HG02884 (cell line): Measurements from ENCODE around the gene TMC5.
"Not testable (repeated sequence)": the region's sequence is repeated elsewhere in the genome, so short reads cannot be mapped to it uniquely, and the experiment has no call there.

Experiments
- ATAC-seq: cut with Tn5 transposase; IDR thresholded peaks from one replicate; pipeline ENCODE4 v1.9.1; 2021; ENCODE audit warnings: mild to moderate bottlenecking, moderate library complexity; ENCODE audit not compliant: unreplicated experiment

Gene TMC5

DNA sequence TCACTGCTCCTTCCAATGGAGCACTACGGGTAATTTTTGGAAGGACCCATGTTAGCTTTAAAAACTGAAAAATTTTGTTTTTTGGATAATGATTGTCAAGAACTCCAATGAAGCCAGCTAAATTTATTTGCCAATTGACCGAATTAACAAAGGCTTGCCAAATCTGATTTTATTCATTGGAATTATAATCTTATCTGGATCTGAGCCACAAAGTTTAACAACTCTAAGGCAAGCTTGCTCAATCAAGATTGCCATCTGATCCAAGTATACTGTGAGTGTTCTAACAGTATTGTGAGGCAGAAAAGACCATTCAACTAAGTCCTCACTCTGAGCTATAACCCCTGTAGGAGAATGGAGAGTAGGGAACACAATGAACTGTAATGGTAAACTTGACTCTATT, 20.3 kb upstream of the TMC5 start:
- not testable (repeated sequence) for ATAC-seq

DNA sequence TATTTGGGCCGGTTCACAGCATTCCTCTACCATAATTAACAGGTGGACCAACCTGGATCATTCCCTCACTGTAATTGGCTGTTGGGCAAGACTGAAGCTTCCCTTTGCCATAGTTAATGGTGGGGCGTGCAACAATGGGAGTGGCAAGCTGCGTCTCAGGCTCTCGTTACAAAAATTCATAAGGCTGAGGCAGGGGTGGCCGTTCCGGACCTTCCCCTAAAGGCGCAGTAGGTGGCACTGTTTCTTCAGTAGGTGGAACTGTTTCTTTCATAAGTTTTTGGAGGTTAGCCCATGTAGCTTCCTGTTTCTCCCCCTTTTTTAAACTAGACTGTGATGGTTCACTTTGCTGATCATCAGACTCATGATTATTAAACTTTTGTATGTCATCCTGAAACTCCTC, 17.0 kb upstream of the TMC5 start:
- no peak for ATAC-seq

DNA sequence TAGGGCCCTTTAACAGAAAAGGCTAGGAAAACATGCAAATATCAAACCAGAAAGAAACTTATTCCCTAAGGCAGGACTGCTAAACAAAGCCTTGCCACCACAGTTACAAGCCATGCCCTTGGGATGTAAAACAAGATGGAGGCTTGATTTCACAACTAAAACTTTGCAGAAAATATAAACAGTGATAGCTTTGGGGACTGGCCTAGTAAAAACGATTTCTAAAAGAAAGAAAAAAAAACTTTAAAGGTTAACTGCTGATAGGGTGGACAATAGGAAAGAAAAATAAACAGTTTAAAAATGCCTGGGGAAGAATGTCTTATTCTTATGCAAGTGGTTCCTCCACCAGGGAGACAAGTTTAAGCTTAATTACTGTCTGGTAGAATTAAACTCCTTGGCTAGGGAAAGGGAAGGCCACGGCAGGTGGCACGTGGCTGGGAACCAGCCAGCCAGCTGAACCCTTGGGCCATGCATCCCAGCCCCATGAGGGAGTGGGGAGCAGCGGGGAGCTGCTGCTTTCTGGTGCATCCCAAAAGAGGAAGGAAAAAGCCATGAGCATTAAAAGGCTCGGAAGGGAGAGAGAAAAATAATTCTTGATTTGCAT, 10.7 kb upstream of the TMC5 start:
- ATAC-seq, result no peak

DNA sequence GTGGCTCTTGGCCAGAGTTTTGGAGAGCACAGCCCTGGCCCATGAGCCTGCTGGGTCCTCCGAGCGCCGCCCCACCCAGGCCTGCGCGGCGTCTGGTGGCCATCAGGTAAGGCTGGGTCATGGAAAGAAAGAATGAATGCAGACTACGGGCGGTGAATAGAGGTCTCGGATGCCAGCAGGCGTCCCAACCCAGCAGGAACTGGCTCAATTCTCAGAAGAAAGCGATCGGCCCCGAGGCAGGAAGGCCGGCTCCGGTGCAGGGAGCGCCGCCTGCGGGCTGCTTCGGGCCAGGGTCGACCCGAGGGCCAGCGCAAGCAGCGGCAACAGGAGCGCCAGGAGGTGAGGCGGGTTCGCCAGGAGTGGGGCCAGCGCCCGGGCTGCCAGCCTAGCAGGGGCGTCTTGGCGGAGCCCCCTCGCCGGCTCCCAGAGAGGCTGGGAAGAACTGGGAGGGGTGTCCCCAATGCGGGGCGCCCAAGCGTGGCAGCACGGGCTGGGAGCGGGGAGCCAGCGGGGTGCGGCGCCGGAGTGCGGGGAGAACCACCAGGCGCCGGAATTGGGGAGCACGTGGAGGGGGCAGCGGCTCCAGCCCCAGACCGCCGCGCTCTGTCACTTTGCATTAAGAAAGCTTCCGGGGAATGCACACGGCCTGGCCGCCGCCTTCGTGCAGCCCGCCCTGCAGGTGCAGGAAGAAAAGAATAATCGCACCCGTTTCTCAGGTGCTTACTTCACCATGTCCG, 7.1 kb upstream of the TMC5 start:
- ATAC-seq, result no peak

DNA sequence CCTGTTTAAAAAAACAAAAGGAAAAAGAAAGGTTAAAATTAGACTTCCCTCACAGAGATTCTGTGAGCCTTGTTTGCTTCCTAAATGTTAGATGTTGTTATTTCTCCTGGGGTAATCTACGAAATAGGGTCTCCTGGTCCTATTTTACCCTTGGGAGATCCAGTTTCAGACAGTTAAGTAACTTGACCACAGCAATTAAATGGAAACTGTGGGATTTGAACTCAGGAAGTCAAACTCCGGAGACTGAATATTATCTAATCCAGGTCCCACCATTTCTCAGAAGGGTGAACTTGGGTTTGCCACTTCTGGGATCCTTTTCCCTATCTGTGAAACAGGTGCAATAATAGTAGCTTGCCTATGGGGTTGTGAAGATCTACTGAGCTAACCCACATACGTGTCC, 6.4 kb upstream of the TMC5 start:
- ATAC-seq, result no peak

DNA sequence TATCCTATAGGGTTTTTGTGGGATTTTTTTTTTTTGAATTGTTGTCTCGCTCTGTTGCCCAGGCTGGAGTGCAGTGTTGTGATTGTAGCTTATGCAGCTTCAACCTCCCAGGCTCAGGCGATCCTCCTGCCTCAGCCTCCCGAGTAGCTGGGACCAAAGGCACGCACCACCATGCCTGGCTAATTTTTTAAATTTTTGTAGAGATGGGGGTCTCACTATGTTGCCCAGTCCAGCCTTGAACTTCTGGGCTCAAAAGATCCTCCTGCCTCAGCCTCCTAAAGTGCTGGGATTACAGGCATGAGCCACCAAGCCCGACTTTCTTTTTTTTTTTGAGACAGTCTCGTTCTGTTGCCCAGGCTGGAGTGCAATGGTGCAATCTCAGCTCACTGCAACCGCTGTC, 5.6 kb upstream of the TMC5 start:
- ATAC-seq, result not testable (repeated sequence)

DNA sequence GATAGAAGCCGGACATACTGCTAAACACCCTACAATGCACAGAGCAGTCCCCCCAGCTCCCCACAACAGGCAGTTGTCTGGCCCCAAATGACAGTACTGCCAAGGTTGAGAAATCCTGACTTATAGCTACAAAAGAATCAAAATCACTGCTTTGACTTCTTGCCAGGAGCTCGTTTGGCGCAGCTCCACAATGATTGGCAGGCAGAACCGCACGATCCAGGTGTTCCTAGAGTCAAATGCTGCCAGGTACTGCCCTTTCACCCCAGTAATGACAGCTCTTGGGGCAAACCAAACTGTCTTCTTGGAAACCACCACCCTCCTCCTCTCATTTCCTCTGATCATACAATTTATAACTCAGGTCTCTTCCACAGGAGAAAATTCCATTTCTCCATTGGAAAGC, 2.2 kb upstream of the TMC5 start:
- no peak for ATAC-seq

DNA sequence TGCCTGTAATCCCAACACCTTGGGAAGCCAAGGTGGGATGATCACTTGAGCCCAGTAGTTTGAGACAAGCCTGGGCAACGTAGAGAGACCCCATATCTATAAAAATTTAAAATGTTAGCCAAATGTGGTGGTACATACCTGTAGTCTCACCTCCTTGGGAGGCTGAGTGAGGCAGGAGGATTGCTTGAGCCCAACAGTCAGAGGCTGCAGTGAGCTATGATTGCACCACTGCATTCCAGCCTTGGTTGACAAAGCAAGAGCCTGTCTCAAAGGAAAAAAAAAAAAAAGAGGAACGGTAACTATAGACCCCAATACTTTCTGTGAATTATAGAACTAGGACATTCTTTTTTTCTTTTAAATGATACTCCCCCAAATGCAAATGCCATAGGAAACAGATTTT, 1.8 kb upstream of the TMC5 start:
- no peak for ATAC-seq

DNA sequence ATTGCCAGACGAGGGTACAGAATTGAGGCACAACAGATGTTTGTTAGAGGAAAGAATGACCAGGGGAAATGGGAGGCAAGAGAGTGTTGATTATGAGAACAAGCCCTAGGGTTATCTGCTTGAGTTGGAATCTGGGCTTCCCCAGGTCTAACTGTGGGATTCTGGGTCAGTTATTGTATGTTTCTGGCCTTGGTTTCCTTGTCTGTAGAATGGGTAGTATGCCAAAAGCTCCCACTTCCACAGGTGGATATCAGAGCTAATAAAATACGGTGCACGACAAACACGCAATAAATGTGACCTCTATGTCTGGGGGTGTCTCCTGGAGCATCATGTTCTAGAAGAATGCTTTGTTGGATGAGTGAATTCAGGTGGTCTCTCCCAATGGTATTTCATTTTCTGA, 517 bp downstream of the TMC5 start:
- ATAC-seq, result no peak

DNA sequence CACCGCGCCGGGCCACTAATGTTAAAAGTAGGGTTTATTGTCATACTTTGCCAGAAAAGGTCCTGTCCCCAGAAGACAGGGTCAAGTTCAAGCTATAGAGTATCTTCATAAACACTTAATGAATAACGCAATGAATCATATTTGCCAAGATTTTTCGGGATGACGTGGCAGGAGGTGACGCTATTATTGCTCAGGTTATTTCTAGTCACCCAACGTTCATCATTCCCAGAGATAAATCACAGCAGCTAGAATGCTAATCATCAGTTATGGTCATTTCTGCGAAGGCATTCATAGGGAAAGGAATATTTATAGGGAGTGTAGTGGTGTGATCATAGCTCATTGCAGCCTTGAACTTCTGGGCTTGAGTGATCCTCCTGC, 2.0 kb downstream of the TMC5 start:
- ATAC-seq, result no peak

DNA sequence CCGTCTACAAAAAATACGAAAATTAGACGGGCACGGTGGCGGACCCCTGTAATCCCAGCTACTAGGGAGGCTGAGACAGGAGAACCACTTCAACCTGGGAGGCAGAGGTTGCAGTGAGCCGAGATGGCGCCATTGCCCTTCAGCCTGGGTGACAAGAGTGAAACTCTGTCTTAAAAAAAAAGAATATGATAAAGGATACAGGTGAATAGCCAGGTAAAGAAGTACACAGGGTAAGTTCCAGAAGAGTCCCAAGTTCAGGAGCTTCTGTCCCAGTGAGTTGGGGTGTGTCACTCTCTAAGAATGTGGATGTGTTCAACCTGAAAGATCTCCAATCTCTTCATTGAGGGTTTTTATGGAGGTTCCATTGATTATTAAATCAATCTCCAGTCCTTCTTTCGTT, 6.8 kb downstream of the TMC5 start:
- ATAC-seq, result no peak

DNA sequence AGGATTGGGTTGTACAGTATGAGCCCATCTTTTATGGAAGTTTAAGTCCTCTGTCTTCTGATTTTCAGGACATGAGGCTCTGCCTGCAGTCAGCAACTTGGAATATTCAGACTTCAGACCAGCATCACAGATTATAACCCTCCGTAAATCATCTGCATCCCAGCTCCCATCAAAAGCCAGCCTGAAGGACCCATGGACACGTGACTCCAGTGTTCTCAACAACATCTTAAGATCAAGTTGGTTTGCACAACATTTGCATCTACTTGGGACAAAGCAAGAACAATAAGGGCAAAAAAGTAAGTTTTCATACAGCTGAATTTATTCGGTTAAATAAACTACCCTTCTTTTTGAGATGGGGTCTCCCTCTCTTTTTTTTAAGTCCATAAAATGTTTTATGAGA, 12.7 kb downstream of the TMC5 start:
- no peak for ATAC-seq

DNA sequence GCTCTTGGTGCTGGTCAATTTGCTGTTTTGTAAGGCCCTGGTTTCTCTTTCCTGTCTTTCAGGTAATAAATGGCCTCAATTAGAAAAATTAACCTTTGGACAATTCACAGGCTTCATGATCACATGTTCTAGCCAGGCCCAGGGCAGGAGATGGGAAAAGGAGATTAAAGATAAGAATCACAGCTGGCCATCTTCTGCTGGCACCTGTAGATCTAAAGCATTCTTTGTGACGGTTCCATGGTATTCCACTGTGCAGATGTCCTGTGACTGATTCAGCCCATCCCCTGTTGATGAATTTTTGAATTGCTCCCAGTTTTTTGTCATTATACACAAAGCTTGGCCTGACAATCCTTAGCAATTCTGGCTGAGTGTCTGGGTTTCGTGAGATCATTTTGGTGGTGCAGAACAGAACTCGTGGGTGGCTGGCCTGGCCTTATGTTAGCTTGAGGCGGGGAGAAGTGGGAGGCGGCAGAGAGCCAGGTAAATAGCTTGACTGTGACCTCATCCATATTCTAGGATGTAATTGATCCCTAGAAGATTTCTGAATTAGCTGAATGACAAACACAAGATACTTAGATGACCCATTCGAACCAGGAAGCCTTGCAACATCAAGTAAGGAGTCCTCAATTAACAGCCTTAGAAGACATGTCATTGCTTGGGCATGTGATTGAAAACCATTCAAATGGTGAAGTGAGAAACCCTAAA, 14.1 kb downstream of the TMC5 start:
- ATAC-seq, result no peak

DNA sequence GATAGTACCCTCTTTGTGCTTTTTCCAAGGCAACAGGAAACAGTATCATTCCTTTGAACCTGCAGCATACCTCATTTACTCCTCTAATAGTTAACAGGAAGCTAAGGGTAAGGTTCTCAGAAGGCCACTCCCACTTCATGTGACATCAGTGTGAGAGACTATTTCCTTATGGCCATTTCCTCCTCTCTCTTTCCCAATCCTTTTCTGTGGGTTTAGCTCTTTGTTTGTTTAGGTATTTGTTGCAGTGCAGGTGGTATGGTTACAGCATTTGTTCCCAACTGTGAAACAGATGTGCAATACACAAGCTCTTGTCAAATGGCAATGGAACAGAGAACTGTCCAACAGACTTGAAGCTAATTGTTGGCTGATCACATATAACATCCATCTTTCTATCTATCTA, 14.7 kb downstream of the TMC5 start:
- ATAC-seq, result no peak

DNA sequence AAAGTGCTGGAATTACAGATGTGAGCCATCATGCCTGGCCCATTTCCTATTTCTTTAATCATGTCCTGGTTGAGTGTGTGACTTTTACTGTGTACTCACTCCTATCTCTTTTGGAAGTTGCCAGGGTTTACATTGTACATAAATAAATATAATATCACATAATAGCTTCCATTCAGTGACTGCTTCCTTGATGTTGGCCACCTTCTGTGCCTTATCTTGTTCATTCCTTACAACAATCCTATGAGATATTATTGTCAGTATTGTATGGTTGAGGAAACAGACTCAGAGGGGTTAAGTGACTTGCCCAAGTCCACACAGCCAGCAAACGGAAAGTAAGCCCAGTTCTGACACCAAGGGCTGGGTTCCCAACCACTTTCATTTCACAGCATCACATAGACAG, 16.9 kb downstream of the TMC5 start:
- ATAC-seq, result no peak

DNA sequence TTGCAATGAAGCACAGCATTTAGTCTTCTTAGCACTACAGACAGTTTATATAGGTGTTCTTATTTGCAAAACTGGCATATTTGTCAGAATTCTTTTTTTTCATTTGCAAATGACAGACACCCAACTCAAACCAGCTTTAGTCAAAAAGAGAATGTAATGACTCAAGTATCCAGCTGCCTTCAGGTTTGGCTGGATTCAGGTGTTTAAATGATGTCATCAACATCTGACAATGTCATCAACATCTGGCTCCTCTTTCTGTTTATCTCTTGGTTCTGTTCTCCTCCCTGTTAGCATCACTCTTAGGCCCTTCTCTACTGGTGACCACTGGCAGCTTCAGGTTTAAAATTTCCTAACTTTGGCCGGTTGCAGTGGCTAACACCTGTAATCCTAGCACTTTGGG, 18.9 kb downstream of the TMC5 start:
- ATAC-seq, result no peak

DNA sequence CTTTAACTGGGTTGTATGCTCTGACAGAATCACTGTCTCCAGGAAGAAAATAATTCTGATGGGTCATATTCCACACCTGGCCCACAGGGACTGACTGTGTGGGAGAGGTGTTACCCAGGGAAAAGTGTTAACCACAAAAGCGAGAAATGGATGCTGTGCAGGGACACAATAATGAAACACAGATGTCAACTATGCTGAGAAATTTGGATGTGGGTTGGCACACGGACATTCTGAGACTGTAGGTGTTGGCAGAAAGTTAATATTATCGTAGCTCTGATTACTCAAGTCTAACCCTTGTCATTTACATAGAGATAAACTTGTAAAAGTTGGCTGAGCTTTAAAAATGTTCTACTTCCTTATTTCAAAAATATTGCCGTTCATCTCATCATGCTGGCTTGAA, 19.6 kb downstream of the TMC5 start:
- no peak for ATAC-seq

DNA sequence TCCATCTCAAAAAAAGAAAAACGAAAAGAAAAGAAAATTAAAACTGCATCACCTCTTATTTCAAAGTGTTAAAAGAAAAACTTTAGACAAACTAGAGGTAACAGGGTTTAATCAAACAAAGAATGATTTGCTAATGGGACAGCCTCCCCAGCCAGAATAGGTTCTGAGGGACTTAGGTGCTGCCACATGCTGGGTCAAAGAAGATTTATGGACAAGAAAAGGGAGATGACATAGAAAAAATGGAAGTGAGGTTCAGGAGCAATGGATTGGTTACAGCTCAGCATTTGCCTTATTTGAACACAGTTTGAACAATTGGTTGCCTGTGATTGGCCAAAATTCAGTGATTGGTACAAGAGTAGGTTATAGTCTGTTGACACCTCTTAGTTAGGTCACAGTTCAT, 21.1 kb downstream of the TMC5 start:
- ATAC-seq, result no peak

DNA sequence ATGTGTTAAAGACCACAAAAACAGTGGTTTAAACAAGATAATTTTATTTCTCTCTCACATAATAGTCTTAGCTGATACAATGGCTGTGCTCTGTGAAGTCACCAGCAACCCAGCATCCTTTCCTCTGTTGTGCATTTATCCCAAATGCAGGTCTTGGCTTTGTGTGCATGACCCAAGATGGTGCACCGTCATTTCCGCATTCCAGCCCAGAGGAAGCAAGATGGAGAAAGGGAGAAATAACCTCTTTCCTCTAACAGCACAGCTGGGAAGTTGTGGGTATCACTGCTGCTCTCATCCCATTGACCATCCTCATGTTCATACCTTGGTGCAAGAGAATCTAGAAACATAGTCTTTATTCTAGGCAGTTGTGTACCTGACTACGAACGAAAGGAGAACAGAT, 21.8 kb downstream of the TMC5 start:
- ATAC-seq, result no peak

DNA sequence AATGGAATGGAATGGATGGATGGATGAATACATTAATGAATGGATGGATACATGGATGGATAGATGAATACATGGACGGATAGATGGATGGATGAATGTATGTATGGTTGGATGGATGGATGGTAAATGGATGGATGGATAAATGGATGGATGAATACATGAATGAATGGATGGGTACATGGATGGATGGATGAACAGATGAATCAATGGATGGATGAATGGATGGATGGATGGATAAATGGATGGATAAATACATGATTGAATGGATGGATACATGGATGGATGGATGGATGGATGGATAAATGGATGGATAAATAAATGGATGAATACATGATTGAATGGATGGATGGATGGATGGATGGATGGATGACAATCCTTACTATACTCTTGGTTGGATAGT, 26.0 kb downstream of the TMC5 start:
- ATAC-seq, result no peak

DNA sequence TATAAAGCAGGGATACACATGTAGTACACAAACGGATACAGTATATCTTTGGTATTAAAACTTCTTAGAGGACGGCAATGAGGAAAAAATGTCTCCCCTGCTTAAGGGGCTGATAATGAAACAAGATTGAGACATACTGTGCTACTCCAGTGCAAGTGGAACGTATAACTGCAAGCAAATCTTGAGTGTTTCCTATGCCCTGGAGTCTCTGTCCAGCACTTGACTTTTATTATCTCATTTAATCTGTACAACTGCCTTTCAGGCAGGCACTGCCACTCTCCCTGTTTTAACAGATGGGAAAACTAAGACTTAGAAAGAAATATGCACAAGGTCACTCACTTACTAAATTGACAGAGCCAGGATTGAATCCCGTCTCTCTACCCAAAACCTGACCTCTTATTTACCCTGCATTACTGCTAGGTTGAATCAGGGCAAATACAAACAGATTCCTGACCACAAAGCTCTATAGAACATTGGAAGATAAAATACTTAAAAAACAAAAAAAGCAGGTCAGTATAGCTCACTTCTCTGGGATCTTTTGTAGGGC, 28.7 kb downstream of the TMC5 start:
- ATAC-seq, result no peak

DNA sequence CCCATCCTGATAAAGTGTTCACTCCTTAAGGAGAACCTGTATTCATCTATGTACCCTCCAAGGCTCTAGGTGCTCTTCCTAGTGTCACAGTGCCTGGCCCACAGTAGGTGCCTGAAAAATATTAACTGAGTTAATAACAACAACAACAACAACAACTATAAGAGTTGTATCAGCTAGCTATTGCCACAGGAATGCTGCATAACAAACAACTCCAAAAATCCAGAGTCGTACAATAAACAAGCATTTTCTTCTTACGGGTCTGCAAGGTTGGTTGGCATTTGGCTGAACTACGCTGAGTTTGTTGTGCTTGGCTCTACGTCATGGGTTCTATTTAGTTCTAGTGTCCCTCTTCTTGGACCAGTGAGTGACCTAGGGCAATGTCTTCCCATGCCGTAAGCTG, 29.2 kb downstream of the TMC5 start:
- ATAC-seq, result no peak
